Head of caudate nucleus (tissue), 42 donors: Measurements from ENCODE around the gene TRERF1.

Experiments used
- DNase-seq, 42 donors: peaks; one replicate each; pipeline versions ENCODE4 v3.0.0 to v3.0.0-alpha.2; 2020 to 2021; ENCODE audit warnings: mixed read lengths in 7 of 42
- intact Hi-C: fragments of 100-400 bp; cut with DNase I; formaldehyde crosslinking; loops from one replicate; pipeline ENCODE4 v1.15.0; 2022

Gene TRERF1

GRCh38 chr6:42249279-42249678 is 202.4 kb downstream of the TRERF1 start:
- DNase-seq = no peak
- intact Hi-C loops = no loop called here

DNA sequence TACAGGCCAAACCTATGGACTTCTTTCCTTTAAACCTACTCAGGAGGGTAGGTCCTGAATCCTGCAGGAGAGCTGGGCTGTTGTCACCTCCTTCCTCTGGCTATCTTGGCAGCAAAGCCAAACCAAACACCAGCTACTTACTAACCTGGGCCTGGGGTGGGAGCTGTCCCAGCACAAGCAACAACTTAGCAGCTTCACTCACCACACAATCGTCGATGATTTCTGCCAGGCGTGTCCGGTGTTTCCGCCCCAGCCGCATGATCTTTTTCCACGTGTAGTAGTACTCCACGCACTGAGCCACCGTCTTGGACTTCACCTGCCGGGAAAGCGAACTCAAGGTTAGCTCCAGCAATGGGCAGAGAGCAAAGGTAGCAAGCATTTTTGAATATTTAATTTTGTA is 208.7 kb downstream of the TRERF1 start:
- no peak for DNase-seq
- intact Hi-C loops = no loop called here

DNA sequence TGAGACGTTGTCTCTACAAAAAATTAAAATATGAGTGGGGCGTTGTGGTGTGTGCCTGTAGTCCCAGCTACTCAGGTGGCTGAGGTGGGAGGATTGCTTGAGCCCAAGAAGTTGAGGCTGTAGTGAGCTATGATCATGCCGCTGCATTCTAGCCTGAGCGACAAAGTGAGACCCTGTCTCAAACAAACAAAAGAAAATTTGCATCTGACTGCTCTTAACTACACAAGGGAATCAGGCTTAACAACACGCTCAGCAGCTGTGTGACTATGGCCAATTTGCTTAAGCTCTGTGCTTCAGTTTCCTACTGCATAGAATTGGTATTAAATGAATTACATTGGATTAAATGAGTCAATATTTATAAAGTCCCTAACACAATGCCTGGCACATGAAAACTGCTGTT is 209.8 kb downstream of the TRERF1 start:
- DNase-seq = no peak
- intact Hi-C loops = no loop called here

DNA sequence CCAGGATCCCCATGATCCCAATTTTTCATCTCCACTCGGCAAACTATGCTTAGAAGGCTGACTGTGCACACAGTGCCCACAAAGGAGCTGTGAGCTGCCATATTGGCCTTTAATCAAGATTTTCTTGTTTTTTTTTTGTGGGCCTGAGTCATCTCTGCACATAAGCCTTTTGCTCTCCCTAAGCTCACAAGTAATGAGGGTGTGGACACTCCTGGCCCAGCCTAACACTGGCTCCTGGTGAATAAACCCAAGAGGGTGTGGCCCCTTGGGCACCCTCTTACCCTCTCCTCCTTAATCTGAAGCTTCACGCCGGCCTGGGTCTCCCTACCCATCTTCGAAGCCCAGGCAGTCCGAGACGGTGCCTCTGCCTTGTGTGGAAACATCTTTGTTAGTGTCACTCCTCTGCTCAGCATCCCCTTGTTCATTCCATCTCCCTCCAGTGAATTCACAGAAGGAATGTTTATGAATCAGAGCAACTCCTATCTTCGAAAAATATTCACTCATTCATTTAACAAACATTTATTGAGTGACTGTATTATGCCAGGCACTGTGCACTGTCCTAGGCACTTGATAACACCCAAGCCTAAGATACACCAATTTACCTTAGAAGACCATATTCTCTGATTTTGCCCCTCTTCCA is 211.9 kb downstream of the TRERF1 start:
- no peak for DNase-seq
- intact Hi-C loops = no loop called here

- intact Hi-C loops = no loop called here
- DNase-seq = no peak
These were observed 212.4 kb downstream of the TRERF1 start for GRCh38 chr6:42239333-42239732.

DNA sequence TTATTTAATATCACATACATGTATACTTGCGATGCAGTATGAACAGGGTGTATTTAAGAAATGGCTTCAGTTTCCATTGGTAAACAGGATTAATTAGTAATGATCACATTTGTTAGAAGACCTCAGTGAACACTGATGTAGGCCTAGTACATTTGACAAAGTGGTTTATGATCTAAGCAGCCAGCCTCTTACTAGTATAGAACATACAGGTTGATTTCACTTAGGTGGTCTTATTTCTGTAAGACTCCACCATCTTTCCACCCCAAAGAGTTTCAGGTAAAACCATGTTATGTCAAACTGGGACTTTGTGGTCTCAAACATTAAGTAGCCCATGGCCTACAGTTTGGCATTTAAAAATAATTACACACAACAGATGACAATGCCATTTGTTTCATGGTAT is 213.9 kb downstream of the TRERF1 start:
- DNase-seq = no peak
- intact Hi-C loops = no loop called here

DNA sequence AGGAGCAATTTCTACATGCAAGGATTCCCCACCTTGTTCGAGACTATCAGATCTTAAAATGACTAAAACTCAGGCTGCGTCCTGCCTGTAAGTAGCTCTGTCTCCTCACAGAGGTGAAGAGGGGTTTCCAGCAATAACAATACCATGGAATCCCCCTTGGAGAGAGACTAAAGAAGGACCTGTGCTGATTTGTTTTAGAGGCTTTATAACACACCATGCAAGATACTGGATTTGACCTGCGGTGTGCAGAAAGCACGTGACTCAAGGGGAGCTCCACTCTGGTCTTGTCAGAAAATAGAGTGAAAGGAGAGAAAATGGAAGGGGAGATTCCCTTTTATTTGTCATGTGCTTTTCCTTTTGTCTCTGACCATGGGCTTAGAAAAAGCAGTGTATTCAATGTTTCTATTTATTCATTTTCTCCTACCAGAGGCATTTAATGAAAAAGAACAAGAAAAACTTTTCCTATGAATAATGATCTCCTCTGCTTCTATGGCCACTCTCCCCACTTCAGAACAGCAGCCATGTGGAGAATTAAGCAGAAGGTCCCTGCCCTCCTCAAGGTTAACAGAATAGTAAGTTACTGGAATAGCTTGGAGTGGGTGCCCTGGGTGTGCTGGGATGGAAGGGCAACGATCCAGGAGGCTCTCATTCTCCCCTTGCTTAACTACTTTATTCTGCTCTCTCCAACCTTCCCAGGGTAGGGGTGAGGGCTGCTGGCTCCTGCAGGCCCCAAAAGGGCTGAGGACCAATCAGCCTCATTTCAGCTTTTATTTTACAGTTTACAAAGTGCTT is 214.8 kb downstream of the TRERF1 start:
- DNase-seq = peak in 4 of 42 donors; percentile 9 to 49 (median 28)
- intact Hi-C loops = no loop called here

DNA sequence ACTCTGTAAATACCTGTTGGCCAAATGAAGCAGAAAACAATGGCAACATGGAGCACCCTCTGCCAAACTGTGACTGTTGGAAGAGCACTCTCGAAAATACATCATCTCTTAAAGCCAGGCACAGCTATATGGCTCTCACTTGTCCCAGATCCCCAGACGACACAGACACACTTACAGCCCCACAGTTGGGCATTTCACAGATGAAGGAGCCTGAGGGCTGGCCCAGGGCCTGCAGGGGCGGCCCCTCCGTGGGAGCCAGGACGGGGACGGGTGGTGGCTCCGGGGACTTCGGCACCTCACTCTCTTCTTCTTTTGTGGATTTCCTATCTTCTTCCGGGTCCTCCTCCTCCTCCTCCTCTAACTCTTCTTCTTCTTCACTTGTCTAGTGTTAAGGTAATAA is 215.7 kb downstream of the TRERF1 start:
- DNase-seq = no peak
- intact Hi-C loops = no loop called here

- intact Hi-C loops = no loop called here
- DNase-seq = no peak
These were observed 219.7 kb downstream of the TRERF1 start for GRCh38 chr6:42232035-42232434.

DNA sequence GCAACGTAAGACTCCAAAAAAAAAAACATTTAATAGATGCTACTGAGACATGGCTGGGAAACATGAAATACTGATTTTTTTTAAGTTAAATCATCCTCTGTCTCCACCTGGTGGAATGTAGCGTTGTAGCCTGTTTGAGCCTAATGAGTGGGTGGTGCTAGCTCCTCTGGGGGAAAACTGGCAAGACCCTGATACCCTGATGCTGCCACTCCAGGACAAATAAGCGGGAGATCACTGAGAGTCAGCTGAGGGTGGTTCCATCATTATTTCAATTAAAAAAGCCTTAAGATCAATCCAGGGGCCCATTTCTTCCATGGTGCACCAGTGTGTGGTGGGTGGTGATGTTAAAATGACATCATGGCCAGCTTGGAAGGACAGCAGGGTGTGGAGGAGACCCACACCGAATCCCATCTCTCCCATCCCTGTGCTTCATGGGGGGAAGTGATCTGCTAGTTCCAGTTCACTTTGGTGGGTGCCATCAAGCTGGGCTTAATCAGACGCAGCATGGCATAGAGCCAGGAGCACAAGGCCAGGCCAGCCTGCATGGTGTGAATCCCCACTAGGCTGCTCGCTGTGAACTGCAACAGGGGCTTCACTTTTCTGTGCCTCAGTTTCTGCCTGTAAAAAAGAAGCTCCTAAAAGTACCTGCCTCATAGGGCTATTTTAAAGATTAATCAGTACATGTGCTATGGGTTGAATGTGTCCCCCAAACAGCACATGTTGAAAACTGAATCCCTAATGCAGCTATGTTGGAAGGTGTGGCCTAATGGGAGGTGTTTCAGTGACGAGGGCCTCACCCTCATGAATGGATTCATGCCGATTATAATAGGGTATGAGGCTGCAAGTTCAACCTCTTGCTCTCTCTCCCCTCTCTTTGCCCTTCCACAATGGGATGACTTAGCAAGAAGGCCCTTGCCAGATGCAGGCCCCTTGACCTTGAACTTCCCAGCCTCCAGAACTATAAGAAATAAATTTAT is 221.1 kb downstream of the TRERF1 start:
- intact Hi-C loops = no loop called here
- no peak for DNase-seq

GRCh38 chr6:42229506-42230119 is 222.1 kb downstream of the TRERF1 start:
- intact Hi-C loops = no loop called here
- no peak for DNase-seq

DNA sequence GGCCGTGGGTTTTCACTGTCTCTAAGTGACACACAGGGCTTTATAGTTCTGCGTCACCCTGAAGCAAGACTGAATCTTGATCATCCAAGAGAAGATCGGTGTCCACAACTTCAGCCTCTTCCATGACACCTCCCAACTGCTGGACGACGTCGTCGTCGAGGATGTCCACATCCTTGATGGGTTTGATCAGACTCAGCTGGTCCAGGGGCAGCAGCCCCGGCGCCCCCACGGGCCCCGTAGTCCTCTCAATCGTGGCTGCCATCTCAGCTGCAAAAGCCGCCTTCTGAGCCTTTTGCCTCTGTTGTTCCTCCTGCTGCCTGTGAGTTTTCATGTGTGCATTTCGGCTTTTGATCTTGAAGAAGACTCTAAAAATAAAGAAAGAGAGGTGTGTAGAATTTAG is 223.4 kb downstream of the TRERF1 start:
- DNase-seq = no peak
- intact Hi-C loops = no loop called here

- intact Hi-C loops = no loop called here
These were observed 224.4 kb downstream of the TRERF1 start for GRCh38 chr6:42227173-42227850.

DNA sequence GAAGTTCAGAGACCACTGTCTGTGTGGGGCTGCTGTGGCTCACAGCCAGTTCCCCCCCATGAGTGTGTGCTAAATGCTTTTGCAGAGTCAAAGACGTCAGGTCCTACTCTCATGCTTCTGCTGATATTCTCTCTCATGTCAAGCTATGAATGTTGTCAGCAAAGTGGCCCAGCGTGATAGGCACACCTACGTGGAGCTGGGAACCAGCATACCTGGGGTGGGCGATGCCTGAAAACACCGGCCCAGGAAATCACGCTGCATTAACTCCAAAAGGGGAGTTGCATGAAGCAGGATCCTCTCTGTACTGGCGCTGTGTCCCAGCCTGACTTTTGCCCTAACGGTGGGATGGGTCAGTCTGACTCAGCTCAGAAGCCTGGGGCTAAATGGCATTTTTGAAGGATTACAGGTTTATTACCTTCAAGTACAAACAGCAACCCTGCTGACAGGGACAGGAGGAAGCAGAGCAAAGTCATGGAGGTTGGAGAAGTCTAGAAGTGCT is 225.0 kb downstream of the TRERF1 start:
- intact Hi-C loops = no loop called here
- DNase-seq = no peak

More at GRCh38 chr6:42227173-42227850, 224.4 kb downstream of the TRERF1 start:
- no peak for DNase-seq

- no peak for DNase-seq
- intact Hi-C loops = no loop called here
These were observed 225.5 kb downstream of the TRERF1 start for GRCh38 chr6:42226161-42226611.

DNA sequence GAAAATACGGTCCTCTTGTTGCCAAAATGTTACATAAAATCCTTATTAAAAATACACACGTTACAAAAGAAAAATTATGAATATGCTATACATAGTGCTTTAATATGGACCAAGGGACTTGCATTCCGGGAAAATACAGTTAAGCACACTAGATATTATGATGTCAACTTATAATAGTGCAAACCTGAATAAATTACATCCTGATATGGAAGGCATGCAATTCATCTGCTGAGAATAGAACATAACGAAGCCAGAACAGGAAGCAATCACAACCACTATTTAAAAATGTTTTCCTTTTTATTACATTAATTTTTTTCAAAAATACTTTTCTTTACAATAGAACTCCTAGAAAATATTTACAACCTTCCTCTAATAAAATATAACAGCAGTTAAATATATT is 226.3 kb downstream of the TRERF1 start:
- intact Hi-C loops = no loop called here
- DNase-seq = no peak

DNA sequence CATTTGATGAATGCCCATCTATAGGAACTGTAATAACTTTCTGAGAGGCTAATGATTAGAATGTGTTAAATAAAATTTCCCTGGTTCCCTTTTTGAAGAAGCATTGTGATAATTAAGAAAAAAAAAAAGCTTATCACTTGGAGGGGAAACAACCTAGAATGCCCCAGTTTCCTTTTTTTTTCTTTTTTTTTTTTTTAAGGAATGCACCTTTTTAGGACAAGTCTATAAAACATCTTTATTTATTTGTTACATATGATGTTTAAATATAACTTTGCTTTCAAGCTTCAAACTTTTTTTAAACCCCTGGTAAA is 226.7 kb downstream of the TRERF1 start:
- no peak for DNase-seq
- intact Hi-C loops = no loop called here

DNA sequence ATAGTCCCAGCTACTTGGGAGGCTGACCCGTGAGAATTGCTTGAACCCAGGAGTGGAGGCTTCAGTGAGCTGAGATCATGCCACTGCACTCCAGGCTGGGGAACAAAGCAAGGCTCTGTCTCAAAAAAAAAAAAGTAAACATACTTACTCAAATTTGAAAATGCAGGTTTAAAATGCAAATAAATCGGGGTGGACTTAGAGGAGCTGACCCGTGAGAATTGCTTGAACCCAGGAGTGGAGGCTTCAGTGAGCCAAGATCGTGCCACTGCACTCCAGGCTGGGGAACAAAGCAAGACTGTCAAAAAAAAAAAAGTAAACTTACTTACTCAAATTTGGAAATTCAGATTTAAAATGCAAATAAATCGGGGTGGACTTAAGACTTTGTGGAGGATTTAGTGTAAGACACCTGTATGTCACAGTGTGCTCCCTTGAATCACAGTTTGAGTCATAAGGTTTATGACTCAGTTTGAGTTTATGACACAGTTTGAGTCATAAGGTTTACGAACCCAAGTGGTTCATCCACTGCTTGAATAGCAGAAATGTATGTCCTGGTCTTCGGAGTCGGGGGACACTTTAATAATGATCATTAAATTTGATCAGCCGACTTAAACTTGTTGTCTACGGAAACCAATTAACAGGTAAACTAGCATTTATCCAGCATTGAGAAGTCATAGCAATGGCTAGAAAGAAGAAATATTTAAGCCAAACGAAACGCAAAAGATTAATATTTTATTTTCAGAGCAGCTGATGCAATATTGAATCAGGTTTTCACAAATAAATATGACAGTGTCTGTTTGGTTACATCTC is 227.3 kb downstream of the TRERF1 start:
- DNase-seq = no peak
- intact Hi-C loops = no loop called here
